Measurements from ENCODE around the gene CHD1. TPM values are rescaled to one million over a fixed set of nuclear protein-coding genes. Genes with fewer than 3 reads are reported as not detected.

Gene CHD1
- total and polyA plus RNA-seq, 2 donors (not counting 1 experiment from before 2014, with no cell fraction given) = 18.2 to 48.4 TPM

GRCh38 chr5:98810206-98810605, 118.6 kb downstream of the CHD1 start:
- no peak overlapping the region for H2AFZ ChIP-seq (ENCODE audit: low read length)
- no peaks in the 10 kb centered on the region for H3K4me1 ChIP-seq (ENCODE audit: control insufficient read depth, extremely low read depth, insufficient read depth, low read length)
- no peak for DNase-seq (ENCODE audit: low read depth in 2 of 2)
- no peaks in the 10 kb centered on the region for H3K9me3 ChIP-seq (ENCODE audit: control insufficient read depth, insufficient read depth, low read depth, low read length)
- H4K20me1 ChIP-seq (ENCODE audit: control insufficient read depth, extremely low read depth, insufficient read depth, low read length) = no peaks in the 10 kb centered on the region
- no peaks in the 10 kb centered on the region for H3K27me3 ChIP-seq (ENCODE audit: control insufficient read depth, insufficient read depth, low read length)
- no peak overlapping the region for H3K9ac ChIP-seq (ENCODE audit: insufficient read depth, low read length)
- H3K4me3 ChIP-seq (replicated peaks in 1 of 4; ENCODE audit: control extremely low read depth in 1 of 4, insufficient read depth in 1 of 4, low read depth in 3 of 4, low read length in 4 of 4) = no peak overlapping the region
- TF ChIP-seq CTCF (conservative IDR thresholded peaks at IDR 0.05 in 1 of 2, IDR thresholded peaks at IDR 0.05 in 1 of 2; ENCODE audit: low read depth in 1 of 2, low read length in 2 of 2) (no peak), EZH2 (IDR thresholded peaks at IDR 0.05; ENCODE audit: low read length, missing control alignments) (no peak)
- no peak overlapping the region for H3K27ac ChIP-seq (ENCODE audit: insufficient read depth, low read length)
- H3K4me2 ChIP-seq (ENCODE audit: extremely low read depth, insufficient read depth, low read length) = no peak overlapping the region
- no peaks in the 10 kb centered on the region for H3K79me2 ChIP-seq (ENCODE audit: control insufficient read depth, insufficient read depth, low read length)
- no peaks in the 10 kb centered on the region for H3K36me3 ChIP-seq (ENCODE audit: control insufficient read depth, insufficient read depth, low read length)

- Histone ChIP-seq H3K27ac (ENCODE audit: insufficient read depth, low read length) (no peak overlapping the region), H2AFZ (ENCODE audit: low read length) (no peak overlapping the region), H3K9ac (ENCODE audit: insufficient read depth, low read length) (no peak overlapping the region), H3K9me3 (ENCODE audit: control insufficient read depth, insufficient read depth, low read depth, low read length) (no peaks in the 10 kb centered on the region), H3K36me3 (ENCODE audit: control insufficient read depth, insufficient read depth, low read length) (no peaks in the 10 kb centered on the region), H3K4me1 (ENCODE audit: control insufficient read depth, extremely low read depth, insufficient read depth, low read length) (no peaks in the 10 kb centered on the region), H3K79me2 (ENCODE audit: control insufficient read depth, insufficient read depth, low read length) (no peaks in the 10 kb centered on the region), H4K20me1 (ENCODE audit: control insufficient read depth, extremely low read depth, insufficient read depth, low read length) (no peaks in the 10 kb centered on the region), H3K27me3 (ENCODE audit: control insufficient read depth, insufficient read depth, low read length) (no peaks in the 10 kb centered on the region), H3K4me3 (replicated peaks in 1 of 4; ENCODE audit: control extremely low read depth in 1 of 4, insufficient read depth in 1 of 4, low read depth in 3 of 4, low read length in 4 of 4) (no peak overlapping the region), H3K4me2 (ENCODE audit: extremely low read depth, insufficient read depth, low read length) (no peak overlapping the region)
- no peak for TF ChIP-seq EZH2 (IDR thresholded peaks at IDR 0.05; ENCODE audit: low read length, missing control alignments)
- TF ChIP-seq CTCF (conservative IDR thresholded peaks at IDR 0.05 in 1 of 2, IDR thresholded peaks at IDR 0.05 in 1 of 2; ENCODE audit: low read depth in 1 of 2, low read length in 2 of 2) = no peak
- DNase-seq (ENCODE audit: low read depth in 2 of 2) = no peak
Measured at GRCh38 chr5:98807806-98808205, 121.0 kb downstream of the CHD1 start.

GRCh38 chr5:98805070-98805469, 123.7 kb downstream of the CHD1 start:
- H3K36me3 ChIP-seq (ENCODE audit: control insufficient read depth, insufficient read depth, low read length) = no peaks in the 10 kb centered on the region
- TF ChIP-seq CTCF (conservative IDR thresholded peaks at IDR 0.05 in 1 of 2, IDR thresholded peaks at IDR 0.05 in 1 of 2; ENCODE audit: low read depth in 1 of 2, low read length in 2 of 2) = no peak
- no peak for TF ChIP-seq EZH2 (IDR thresholded peaks at IDR 0.05; ENCODE audit: low read length, missing control alignments)
- no peaks in the 10 kb centered on the region for H3K9me3 ChIP-seq (ENCODE audit: control insufficient read depth, insufficient read depth, low read depth, low read length)
- H3K79me2 ChIP-seq (ENCODE audit: control insufficient read depth, insufficient read depth, low read length) = no peaks in the 10 kb centered on the region
- no peak overlapping the region for H3K27ac ChIP-seq (ENCODE audit: insufficient read depth, low read length)
- no peaks in the 10 kb centered on the region for H3K4me1 ChIP-seq (ENCODE audit: control insufficient read depth, extremely low read depth, insufficient read depth, low read length)
- H4K20me1 ChIP-seq (ENCODE audit: control insufficient read depth, extremely low read depth, insufficient read depth, low read length) = no peaks in the 10 kb centered on the region
- no peak overlapping the region for H2AFZ ChIP-seq (ENCODE audit: low read length)
- no peak overlapping the region for H3K4me3 ChIP-seq (replicated peaks in 1 of 4; ENCODE audit: control extremely low read depth in 1 of 4, insufficient read depth in 1 of 4, low read depth in 3 of 4, low read length in 4 of 4)
- no peak for DNase-seq (ENCODE audit: low read depth in 2 of 2)
- H3K4me2 ChIP-seq (ENCODE audit: extremely low read depth, insufficient read depth, low read length) = no peak overlapping the region
- no peak overlapping the region for H3K9ac ChIP-seq (ENCODE audit: insufficient read depth, low read length)
- H3K27me3 ChIP-seq (ENCODE audit: control insufficient read depth, insufficient read depth, low read length) = no peaks in the 10 kb centered on the region
